Nephron progenitor cell (in vitro differentiated cells): ENCODE data around the gene APOBEC3G.

ENCODE experiments used
- DNase-seq: peaks from one replicate; pipeline ENCODE4 v3.0.0; 2021
- H3K27ac Mint-ChIP-seq: 2 replicates; pipeline ENCODE4 v1.8.0; 2021; ENCODE audit warnings: mild to moderate bottlenecking, moderate library complexity, mixed read lengths
- H3K27me3 Mint-ChIP-seq: 2 replicates; pipeline ENCODE4 v1.8.0; 2021; ENCODE audit warnings: mild to moderate bottlenecking, low read depth, mixed read lengths; ENCODE audit not compliant: poor library complexity
- H3K36me3 Mint-ChIP-seq: 2 replicates; pipeline ENCODE4 v1.8.0; 2021; ENCODE audit warnings: low read depth, mixed read lengths
- H3K4me1 Mint-ChIP-seq: 2 replicates; pipeline ENCODE4 v1.8.0; 2021; ENCODE audit warnings: mixed read lengths
- H3K4me3 Mint-ChIP-seq: 2 replicates; pipeline ENCODE4 v1.8.0; 2021; ENCODE audit warnings: mild to moderate bottlenecking, moderate library complexity, mixed read lengths
- H3K9me3 Mint-ChIP-seq: 2 replicates; pipeline ENCODE4 v1.8.0; 2021; ENCODE audit warnings: mild to moderate bottlenecking, moderate library complexity, mixed read lengths
- TF ChIP-seq, protein P1 (sequence below): fragments of 200-600 bp; sonication (generic); IDR thresholded peaks from 2 replicates; pipeline ENCODE4 v1.5.0; 2021; ENCODE audit warnings: antibody characterized with exemption

APOBEC3G gene

DNA sequence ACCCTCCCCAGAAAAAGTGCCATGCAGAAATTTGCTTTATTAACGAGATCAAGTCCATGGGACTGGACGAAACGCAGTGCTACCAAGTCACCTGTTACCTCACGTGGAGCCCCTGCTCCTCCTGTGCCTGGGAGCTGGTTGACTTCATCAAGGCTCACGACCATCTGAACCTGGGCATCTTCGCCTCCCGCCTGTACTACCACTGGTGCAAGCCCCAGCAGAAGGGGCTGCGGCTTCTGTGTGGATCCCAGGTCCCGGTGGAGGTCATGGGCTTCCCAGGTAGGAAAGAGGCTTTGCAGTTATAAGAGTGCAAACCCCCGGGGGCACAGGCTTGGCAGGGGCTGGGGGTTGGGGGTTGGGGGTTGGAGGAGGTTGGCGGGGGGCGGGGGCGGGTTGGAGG, 24.2 kb downstream of the APOBEC3G start:
- Mint-ChIP-seq H3K27me3 (peaks cover 7% of the 10 kb centered on the region), H3K36me3 (no peaks in the 10 kb centered on the region), H3K27ac (no peak overlapping the region), H3K4me3 (no peak overlapping the region), H3K4me1 (peaks cover 59% of the 10 kb centered on the region), H3K9me3 (no peaks in the 10 kb centered on the region)
- DNase-seq = no peak
- TF ChIP-seq, protein P1, sequence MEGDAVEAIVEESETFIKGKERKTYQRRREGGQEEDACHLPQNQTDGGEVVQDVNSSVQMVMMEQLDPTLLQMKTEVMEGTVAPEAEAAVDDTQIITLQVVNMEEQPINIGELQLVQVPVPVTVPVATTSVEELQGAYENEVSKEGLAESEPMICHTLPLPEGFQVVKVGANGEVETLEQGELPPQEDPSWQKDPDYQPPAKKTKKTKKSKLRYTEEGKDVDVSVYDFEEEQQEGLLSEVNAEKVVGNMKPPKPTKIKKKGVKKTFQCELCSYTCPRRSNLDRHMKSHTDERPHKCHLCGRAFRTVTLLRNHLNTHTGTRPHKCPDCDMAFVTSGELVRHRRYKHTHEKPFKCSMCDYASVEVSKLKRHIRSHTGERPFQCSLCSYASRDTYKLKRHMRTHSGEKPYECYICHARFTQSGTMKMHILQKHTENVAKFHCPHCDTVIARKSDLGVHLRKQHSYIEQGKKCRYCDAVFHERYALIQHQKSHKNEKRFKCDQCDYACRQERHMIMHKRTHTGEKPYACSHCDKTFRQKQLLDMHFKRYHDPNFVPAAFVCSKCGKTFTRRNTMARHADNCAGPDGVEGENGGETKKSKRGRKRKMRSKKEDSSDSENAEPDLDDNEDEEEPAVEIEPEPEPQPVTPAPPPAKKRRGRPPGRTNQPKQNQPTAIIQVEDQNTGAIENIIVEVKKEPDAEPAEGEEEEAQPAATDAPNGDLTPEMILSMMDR = no peak

DNA sequence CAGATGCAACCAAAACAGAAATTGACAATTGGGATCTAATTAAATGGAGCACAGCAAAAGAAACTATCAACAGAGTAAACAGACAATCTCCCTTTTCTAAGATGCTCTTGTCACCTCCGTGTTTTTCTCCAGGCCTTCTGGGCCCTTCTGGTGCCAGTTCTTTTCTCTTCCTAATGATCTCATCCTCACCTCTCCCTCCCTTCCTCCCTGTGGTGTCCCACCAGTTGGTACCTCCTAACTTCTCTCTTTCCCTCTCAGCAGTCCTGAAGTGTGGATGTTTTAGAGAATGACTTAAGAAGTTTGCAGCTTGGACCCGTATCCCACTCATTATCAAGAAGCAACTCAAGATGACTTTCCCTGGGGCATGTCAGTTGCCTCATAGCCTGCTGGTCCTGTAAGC, 26.4 kb downstream of the APOBEC3G start:
- peaks cover 7% of the 10 kb centered on the region for H3K27me3 Mint-ChIP-seq
- no peaks in the 10 kb centered on the region for H3K36me3 Mint-ChIP-seq
- TF ChIP-seq, protein P1 = no peak
- H3K4me1 Mint-ChIP-seq = peaks cover 41% of the 10 kb centered on the region
- H3K9me3 Mint-ChIP-seq = no peaks in the 10 kb centered on the region
- peak overlapping the region; percentile 48 for H3K27ac Mint-ChIP-seq
- no peak overlapping the region for H3K4me3 Mint-ChIP-seq
- DNase-seq = no peak

DNA sequence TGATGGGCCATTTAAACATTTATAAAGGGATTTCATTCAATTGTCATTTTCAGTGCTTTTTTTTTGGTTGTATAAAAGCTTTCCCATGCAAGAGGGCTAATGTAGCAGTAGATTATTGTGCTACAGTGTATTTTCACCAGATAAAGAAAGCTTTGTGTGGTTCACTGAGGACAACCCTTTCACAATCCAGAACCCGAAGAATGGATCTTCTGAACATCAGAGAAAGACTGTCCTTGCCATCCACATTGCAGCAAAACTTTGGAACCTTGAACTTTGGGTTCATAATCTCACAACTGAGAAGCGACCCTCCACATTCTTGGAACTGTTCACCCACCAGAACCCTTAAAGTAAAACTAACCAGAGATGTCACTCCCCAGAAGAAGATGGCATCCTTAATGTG, 29.3 kb downstream of the APOBEC3G start:
- H3K9me3 Mint-ChIP-seq = no peaks in the 10 kb centered on the region
- H3K27me3 Mint-ChIP-seq = peaks cover 7% of the 10 kb centered on the region
- H3K36me3 Mint-ChIP-seq = no peaks in the 10 kb centered on the region
- TF ChIP-seq, protein P1 = no peak
- no peak for DNase-seq
- H3K27ac Mint-ChIP-seq = no peak overlapping the region
- no peak overlapping the region for H3K4me3 Mint-ChIP-seq
- peaks cover 27% of the 10 kb centered on the region for H3K4me1 Mint-ChIP-seq

DNA sequence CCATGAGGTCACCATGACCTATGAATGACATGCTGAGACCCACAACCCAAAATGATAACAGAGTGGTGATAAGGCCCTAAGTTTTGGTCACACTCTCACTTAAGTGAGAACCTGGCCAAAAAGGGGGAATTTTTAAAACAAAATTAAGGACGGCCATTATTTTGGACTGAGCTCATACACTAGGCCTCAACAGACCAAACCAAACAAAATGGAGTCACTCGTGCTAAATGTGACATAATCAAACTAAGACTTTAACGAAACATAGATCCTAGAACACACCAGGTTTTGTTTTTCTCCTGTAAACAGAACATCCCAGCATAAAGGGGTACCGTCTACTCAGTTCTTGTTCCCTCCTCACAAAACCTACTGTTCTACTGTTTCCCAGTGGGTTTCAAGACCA, 31.4 kb downstream of the APOBEC3G start:
- TF ChIP-seq, protein P1 = no peak
- H3K27ac Mint-ChIP-seq = no peak overlapping the region

DNA sequence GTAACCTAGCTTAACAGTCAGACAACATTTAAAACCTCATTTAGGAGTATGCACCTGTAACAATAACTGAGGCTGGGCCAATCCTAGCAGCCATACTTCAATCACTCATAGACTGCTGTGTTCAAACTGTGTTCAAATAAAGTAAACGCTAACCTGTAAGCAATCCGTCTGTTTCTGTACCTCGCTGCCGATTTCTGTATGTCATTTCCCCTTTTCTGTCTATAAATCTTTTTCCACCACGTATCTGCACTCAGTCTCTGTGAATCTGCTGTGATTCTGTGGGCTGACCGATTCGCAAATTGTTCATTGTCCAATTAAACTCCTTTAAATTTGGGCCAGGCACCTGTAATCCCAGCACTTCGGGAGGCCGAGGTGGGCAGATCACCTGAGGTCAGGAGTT, 32.3 kb downstream of the APOBEC3G start:
- TF ChIP-seq, protein P1 = no peak
- peaks cover 28% of the 10 kb centered on the region for H3K4me1 Mint-ChIP-seq
- no peak for DNase-seq
- H3K27me3 Mint-ChIP-seq = no peaks in the 10 kb centered on the region
- no peaks in the 10 kb centered on the region for H3K36me3 Mint-ChIP-seq
- H3K27ac Mint-ChIP-seq = peak overlapping the region; percentile 53
- H3K4me3 Mint-ChIP-seq = no peak overlapping the region
- H3K9me3 Mint-ChIP-seq = peaks cover 6% of the 10 kb centered on the region

More for the DNA sequence above, 31.4 kb downstream of the APOBEC3G start:
- Mint-ChIP-seq H3K9me3 (peaks cover 4% of the 10 kb centered on the region), H3K27me3 (no peaks in the 10 kb centered on the region), H3K4me3 (no peak overlapping the region), H3K4me1 (peaks cover 22% of the 10 kb centered on the region), H3K36me3 (no peaks in the 10 kb centered on the region)
- DNase-seq = no peak
